H9 (cell line): ENCODE data around the gene CARS1. TPM values are rescaled to one million over a fixed set of nuclear protein-coding genes. Genes with fewer than 3 reads are reported as not detected.

Experiments
- DNase-seq: peaks from one replicate; pipeline ENCODE4 v3.0.0-alpha.2; 2017
- H2AFZ ChIP-seq: one replicate; pipeline ENCODE4 v1.6.1; 2013; ENCODE audit warnings: mild to moderate bottlenecking, low read length, control low read depth, moderate library complexity
- H2AK5ac ChIP-seq: 2 replicates; pipeline ENCODE4 v1.6.1; 2013; ENCODE audit warnings: low read length, control low read depth, mixed read lengths; ENCODE audit not compliant: insufficient read length
- H2BK120ac ChIP-seq: one replicate; pipeline ENCODE4 v1.6.1; 2013; ENCODE audit warnings: low read depth, mild to moderate bottlenecking, low read length, control low read depth, inconsistent platforms; ENCODE audit not compliant: poor library complexity, severe bottlenecking
- H2BK12ac ChIP-seq: 2 replicates; pipeline ENCODE4 v1.6.1; 2013; ENCODE audit warnings: low read length, control low read depth, mixed read lengths, low read depth; ENCODE audit not compliant: insufficient read length
- H2BK15ac ChIP-seq: 2 replicates; pipeline ENCODE4 v1.6.1; 2013; ENCODE audit warnings: low read depth, low read length, control low read depth
- H2BK20ac ChIP-seq: one replicate; pipeline ENCODE4 v1.6.1; 2013; ENCODE audit warnings: low read depth, mild to moderate bottlenecking, low read length, control low read depth, inconsistent platforms; ENCODE audit not compliant: poor library complexity, severe bottlenecking
- H2BK5ac ChIP-seq: 2 replicates; pipeline ENCODE4 v1.6.1; 2013; ENCODE audit warnings: low read length, control low read depth, mixed read lengths; ENCODE audit not compliant: insufficient read length
- H3K14ac ChIP-seq: 2 replicates; pipeline ENCODE4 v1.6.1; 2013; ENCODE audit warnings: low read length, control low read depth; ENCODE audit not compliant: insufficient read depth
- H3K18ac ChIP-seq: 2 replicates; pipeline ENCODE4 v1.6.1; 2013; ENCODE audit warnings: low read depth, mild to moderate bottlenecking, mixed read lengths, low read length, control low read depth; ENCODE audit not compliant: insufficient read length
- H3K23ac ChIP-seq: 2 replicates; pipeline ENCODE4 v1.6.1; 2013; ENCODE audit warnings: low read length, control low read depth, mixed read lengths, low read depth; ENCODE audit not compliant: insufficient read length
- H3K23me2 ChIP-seq: 2 replicates; pipeline ENCODE4 v1.6.1; 2013; ENCODE audit warnings: low read depth, mild to moderate bottlenecking, mixed read lengths, low read length, control low read depth; ENCODE audit not compliant: insufficient read length, poor library complexity, severe bottlenecking
- H3K27ac ChIP-seq: 2 replicates; pipeline ENCODE4 v1.5.1; 2013; ENCODE audit warnings: low read length, control low read depth, mixed read lengths, low read depth; ENCODE audit not compliant: insufficient read length
- H3K27me3 ChIP-seq: 2 replicates; pipeline ENCODE4 v1.6.1; 2013; ENCODE audit warnings: low read length, control low read depth, inconsistent platforms; ENCODE audit not compliant: insufficient read depth
- H3K4ac ChIP-seq: 2 replicates; pipeline ENCODE4 v1.6.1; 2013; ENCODE audit warnings: low read depth, mild to moderate bottlenecking, control low read depth, inconsistent platforms, low read length, moderate library complexity
- H3K4me1 ChIP-seq: 2 replicates; pipeline ENCODE4 v1.6.1; 2013; ENCODE audit warnings: low read length, control low read depth, inconsistent platforms; ENCODE audit not compliant: insufficient read depth
- H3K4me2 ChIP-seq: 2 replicates; pipeline ENCODE4 v1.6.1; 2013; ENCODE audit warnings: low read length, control low read depth, mixed read lengths; ENCODE audit not compliant: insufficient read length, insufficient read depth
- H3K56ac ChIP-seq: 2 replicates; pipeline ENCODE4 v1.6.1; 2013; ENCODE audit warnings: low read depth, mild to moderate bottlenecking, mixed read lengths, low read length, control low read depth; ENCODE audit not compliant: insufficient read length
- H3K79me1 ChIP-seq: 2 replicates; pipeline ENCODE4 v1.6.1; 2013; ENCODE audit warnings: low read depth, mild to moderate bottlenecking, moderate library complexity, low read length, control low read depth, inconsistent platforms; ENCODE audit not compliant: insufficient read depth, poor library complexity, severe bottlenecking
- H3K79me2 ChIP-seq: 2 replicates; pipeline ENCODE4 v1.6.1; 2013; ENCODE audit warnings: low read length, control low read depth, inconsistent platforms; ENCODE audit not compliant: insufficient read depth
- H3K9ac ChIP-seq: 2 replicates; pipeline ENCODE4 v1.6.1; 2013; ENCODE audit warnings: low read length, control low read depth, mixed read lengths; ENCODE audit not compliant: insufficient read length; ENCODE audit errors: extremely low read depth
- H3K9me3 ChIP-seq: one replicate; pipeline ENCODE4 v1.6.1; 2013; ENCODE audit warnings: low read depth, low read length, inconsistent platforms; ENCODE audit not compliant: control insufficient read depth
- H3T11ph ChIP-seq: one replicate; pipeline ENCODE4 v1.6.1; 2013; ENCODE audit warnings: mild to moderate bottlenecking, low read length, control low read depth, inconsistent platforms
- H4K20me1 ChIP-seq: one replicate; pipeline ENCODE4 v1.6.1; 2013; ENCODE audit not compliant: control insufficient read depth, insufficient read length, insufficient read depth
- H4K5ac ChIP-seq: 2 replicates; pipeline ENCODE4 v1.6.1; 2013; ENCODE audit warnings: low read depth, mild to moderate bottlenecking, mixed read lengths, low read length, control low read depth; ENCODE audit not compliant: insufficient read length
- H4K8ac ChIP-seq: replicated peaks from 2 replicates; pipeline ENCODE4 v1.6.1; 2013; ENCODE audit warnings: low read length, control low read depth, mixed read lengths, low read depth; ENCODE audit not compliant: insufficient read length
- H4K91ac ChIP-seq: 2 replicates; pipeline ENCODE4 v1.6.1; 2013; ENCODE audit warnings: low read depth, mild to moderate bottlenecking, moderate library complexity, mixed read lengths, low read length, control low read depth; ENCODE audit not compliant: insufficient read length
- H3K27ac Mint-ChIP-seq, 3 experiments: 2 replicates in 2 of 3; 3 replicates in 1 of 3; pipeline ENCODE4 v1.8.0; 2020 to 2021; ENCODE audit warnings: mixed read lengths in 3 of 3, mild to moderate bottlenecking in 1 of 3, moderate library complexity in 1 of 3
- H3K27me3 Mint-ChIP-seq: 2 replicates; pipeline ENCODE4 v1.8.0; 2021; ENCODE audit warnings: low read depth, mild to moderate bottlenecking, moderate library complexity, mixed read lengths
- H3K36me3 Mint-ChIP-seq, 3 experiments: 2 replicates in 2 of 3; 3 replicates in 1 of 3; pipeline ENCODE4 v1.8.0; 2020 to 2021; ENCODE audit warnings: low read depth in 3 of 3, mixed read lengths in 3 of 3; ENCODE audit not compliant: insufficient read depth in 1 of 3
- H3K4me1 Mint-ChIP-seq, 2 experiments: 2 replicates each; pipeline ENCODE4 v1.8.0; 2020; ENCODE audit warnings: mixed read lengths in 2 of 2
- H3K4me3 Mint-ChIP-seq, 2 experiments: 2 replicates in 1 of 2; 3 replicates in 1 of 2; pipeline ENCODE4 v1.8.0; 2020 to 2021; ENCODE audit warnings: mild to moderate bottlenecking in 2 of 2, mixed read lengths in 2 of 2, moderate library complexity in 1 of 2
- H3K9me3 Mint-ChIP-seq, 2 experiments: 2 replicates in 1 of 2; 3 replicates in 1 of 2; pipeline ENCODE4 v1.8.0; 2020; ENCODE audit warnings: mild to moderate bottlenecking in 2 of 2, mixed read lengths in 2 of 2, moderate library complexity in 1 of 2
- CTCF ChIP-seq: fragments of 200-600 bp; sonication (generic); conservative IDR thresholded peaks from 3 replicates; pipeline ENCODE4 v1.8.0; 2021; ENCODE audit warnings: antibody characterized with exemption, mild to moderate bottlenecking
- WGBS: extraction: QIAGEN DNeasy Blood & Tissue Kit; methylation state at CpG from one replicate; pipeline ENCODE4 v1.1.7; 2013; ENCODE audit warnings: missing lambda C conversion rate, low lambda C conversion rate, mixed read lengths; ENCODE audit not compliant: insufficient read length; ENCODE audit errors: extremely low coverage; 5-methylcytosine and 5-hydroxymethylcytosine counted together
- total RNA-seq: library from RNA; stranded (reverse); gene quantifications from 2 replicates; pipeline ENCODE4 v1.2.1, GENCODE V29; 2021

The CARS1 gene
- total RNA-seq, 1 experiment from 2014 or later, result 92.3 TPM

GRCh38 chr11:2992234-2992996 lies 64.8 kb downstream of the CARS1 start, which contains the start of gene NAP1L4:
TSS of gene NAP1L4 (minus strand) at chr11:2992329. CDS start at chr11:2979220, 13,109 bp downstream.
- peaks cover 38% of the 10 kb centered on the region; the same call in 1 of the 2 replicates for H3K79me2 ChIP-seq
- no peak within 1 kb of the TSS for H4K8ac ChIP-seq
- no peak within 1 kb of the TSS for H3K56ac ChIP-seq
- no peak within 1 kb of the TSS for H2BK120ac ChIP-seq
- no peaks in the 10 kb centered on the region for H3K27me3 Mint-ChIP-seq
- H3K9ac ChIP-seq, result peak within 1 kb of the TSS; percentile 82
- no peak within 1 kb of the TSS for H3T11ph ChIP-seq
- H3K27ac Mint-ChIP-seq, result peak within 1 kb of the TSS; percentile 96 to 100 (median 99)
- peaks cover 4% of the 10 kb centered on the region for H3K4me1 ChIP-seq
- WGBS, result no CpG with 5 or more reads among the region's 77 CpGs
- peak within 1 kb of the TSS; percentile 93 for H3K14ac ChIP-seq
- H3K23ac ChIP-seq, result no peak within 1 kb of the TSS
- TF ChIP-seq CTCF, result no peak
- H2BK15ac ChIP-seq, result no peak within 1 kb of the TSS
- H3K9me3 Mint-ChIP-seq, result no peaks in the 10 kb centered on the region; a peak in 1 of 5 replicates
- DNase-seq, result peak; percentile 98
- no peak within 1 kb of the TSS for H2AFZ ChIP-seq
- peak within 1 kb of the TSS; percentile 85 for H3K18ac ChIP-seq
- H3K4me1 Mint-ChIP-seq, result peaks cover 31 to 35% of the 10 kb centered on the region in 2 experiments
- peaks cover 2% of the 10 kb centered on the region for H4K20me1 ChIP-seq
- no peak within 1 kb of the TSS for H4K91ac ChIP-seq
- no peak within 1 kb of the TSS for H2BK12ac ChIP-seq
- peaks cover 7 to 8% (median 8%) of the 10 kb centered on the region in 3 experiments; a peak in 6 of 7 replicates for H3K36me3 Mint-ChIP-seq
- H2BK20ac ChIP-seq, result no peak within 1 kb of the TSS
- no peak within 1 kb of the TSS for H2AK5ac ChIP-seq
- no peak within 1 kb of the TSS for H4K5ac ChIP-seq
- H3K79me1 ChIP-seq, result no peaks in the 10 kb centered on the region
- no peak within 1 kb of the TSS; the same call in 1 of the 2 replicates for H3K4ac ChIP-seq
- H3K9me3 ChIP-seq, result no peaks in the 10 kb centered on the region
- H3K23me2 ChIP-seq, result peaks cover 18% of the 10 kb centered on the region
- H3K27ac ChIP-seq, result no peak within 1 kb of the TSS
- no peaks in the 10 kb centered on the region for H3K27me3 ChIP-seq
- peak within 1 kb of the TSS; percentile 94 to 97 for H3K4me3 Mint-ChIP-seq
- H2BK5ac ChIP-seq, result no peak within 1 kb of the TSS
- H3K4me2 ChIP-seq, result peak within 1 kb of the TSS; percentile 97
